NB4 (cell line): ENCODE results near the gene UNC5A.

Experiments
- DNase-seq: peaks from one replicate; pipeline ENCODE4 v3.0.0; 2010; ENCODE audit warnings: low read depth
- H3K4me3 ChIP-seq: one replicate; pipeline ENCODE4 v1.5.1; 2011; ENCODE audit warnings: mild to moderate bottlenecking, low read depth, low read length, moderate library complexity
- MAX ChIP-seq: IDR thresholded peaks from 2 replicates; pipeline ENCODE4 v1.6.1; 2011; ENCODE audit warnings: low read depth, low read length
- MYC ChIP-seq: IDR thresholded peaks from 2 replicates; pipeline ENCODE4 v1.6.1; 2011; ENCODE audit warnings: low read depth, low read length
- POLR2A ChIP-seq: IDR thresholded peaks from 2 replicates; pipeline ENCODE4 v1.6.1; 2011; ENCODE audit warnings: mild to moderate bottlenecking; ENCODE audit not compliant: insufficient read length; ENCODE audit errors: extremely low read depth
- TF ChIP-seq, protein P1 (sequence below): IDR thresholded peaks from one replicate; pipeline ENCODE4 v1.5.1; 2012; ENCODE audit warnings: low read depth, low read length

Gene UNC5A

GRCh38 chr5:176916337-176916736, 106.0 kb downstream of the UNC5A start:
- no peak overlapping the region for H3K4me3 ChIP-seq
- no peak for DNase-seq
- TF ChIP-seq, protein P1, sequence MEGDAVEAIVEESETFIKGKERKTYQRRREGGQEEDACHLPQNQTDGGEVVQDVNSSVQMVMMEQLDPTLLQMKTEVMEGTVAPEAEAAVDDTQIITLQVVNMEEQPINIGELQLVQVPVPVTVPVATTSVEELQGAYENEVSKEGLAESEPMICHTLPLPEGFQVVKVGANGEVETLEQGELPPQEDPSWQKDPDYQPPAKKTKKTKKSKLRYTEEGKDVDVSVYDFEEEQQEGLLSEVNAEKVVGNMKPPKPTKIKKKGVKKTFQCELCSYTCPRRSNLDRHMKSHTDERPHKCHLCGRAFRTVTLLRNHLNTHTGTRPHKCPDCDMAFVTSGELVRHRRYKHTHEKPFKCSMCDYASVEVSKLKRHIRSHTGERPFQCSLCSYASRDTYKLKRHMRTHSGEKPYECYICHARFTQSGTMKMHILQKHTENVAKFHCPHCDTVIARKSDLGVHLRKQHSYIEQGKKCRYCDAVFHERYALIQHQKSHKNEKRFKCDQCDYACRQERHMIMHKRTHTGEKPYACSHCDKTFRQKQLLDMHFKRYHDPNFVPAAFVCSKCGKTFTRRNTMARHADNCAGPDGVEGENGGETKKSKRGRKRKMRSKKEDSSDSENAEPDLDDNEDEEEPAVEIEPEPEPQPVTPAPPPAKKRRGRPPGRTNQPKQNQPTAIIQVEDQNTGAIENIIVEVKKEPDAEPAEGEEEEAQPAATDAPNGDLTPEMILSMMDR: no peak
- TF ChIP-seq POLR2A (no peak), MAX (no peak), MYC (no peak)

- no peak for DNase-seq
- TF ChIP-seq POLR2A (no peak), MYC (no peak), MAX (no peak)
- TF ChIP-seq, protein P1: no peak
Observed at GRCh38 chr5:176918613-176919012, 108.3 kb downstream of the UNC5A start.

DNA sequence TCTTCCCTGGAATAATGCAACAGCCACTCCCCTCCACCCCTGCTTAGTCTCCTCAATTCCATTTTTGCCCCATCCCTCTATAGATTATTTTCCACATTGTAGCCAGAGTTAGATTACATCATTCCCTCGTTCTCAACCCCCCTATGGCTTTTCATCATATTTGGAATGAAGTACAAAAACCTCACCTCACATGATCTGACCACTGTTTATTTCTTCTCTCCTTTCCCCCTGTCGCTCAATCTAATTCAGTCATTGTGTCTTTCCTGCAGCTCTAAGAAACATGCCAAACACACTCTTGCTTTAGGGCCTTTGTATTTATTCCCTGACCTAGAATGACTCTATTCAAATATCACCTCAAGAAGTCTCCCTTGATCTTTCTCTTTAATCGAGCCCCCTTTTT, 111.4 kb downstream of the UNC5A start:
- no peak overlapping the region for H3K4me3 ChIP-seq
- TF ChIP-seq MAX (no peak), MYC (no peak), POLR2A (no peak)
- TF ChIP-seq, protein P1: no peak

More at GRCh38 chr5:176918613-176919012, 108.3 kb downstream of the UNC5A start:
- no peak overlapping the region for H3K4me3 ChIP-seq

DNA sequence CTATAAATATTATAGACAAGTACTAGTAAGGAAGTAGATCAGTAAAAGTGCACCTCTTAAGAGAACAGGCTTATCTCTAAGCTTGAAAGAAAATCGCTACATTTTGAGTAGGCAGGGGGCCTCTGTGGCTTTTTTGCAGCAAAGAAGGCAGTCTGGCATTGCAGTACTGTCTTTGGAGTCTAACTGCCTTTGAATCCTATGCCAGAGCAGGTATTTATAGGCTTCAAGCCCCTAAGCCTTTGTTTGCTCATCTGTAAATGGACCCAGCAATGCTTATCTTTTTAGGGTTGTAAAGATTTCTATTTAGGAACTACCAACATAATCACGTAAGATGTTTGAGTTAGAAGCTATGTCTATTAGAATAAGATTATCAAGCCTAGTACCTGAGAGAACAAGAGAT, 112.5 kb downstream of the UNC5A start:
- no peak for DNase-seq
- no peak overlapping the region for H3K4me3 ChIP-seq
- no peak for TF ChIP-seq MYC
- no peak for TF ChIP-seq POLR2A
- TF ChIP-seq MAX: no peak
- TF ChIP-seq, protein P1: no peak

More for the DNA sequence above, 111.4 kb downstream of the UNC5A start:
- no peak for DNase-seq

DNA sequence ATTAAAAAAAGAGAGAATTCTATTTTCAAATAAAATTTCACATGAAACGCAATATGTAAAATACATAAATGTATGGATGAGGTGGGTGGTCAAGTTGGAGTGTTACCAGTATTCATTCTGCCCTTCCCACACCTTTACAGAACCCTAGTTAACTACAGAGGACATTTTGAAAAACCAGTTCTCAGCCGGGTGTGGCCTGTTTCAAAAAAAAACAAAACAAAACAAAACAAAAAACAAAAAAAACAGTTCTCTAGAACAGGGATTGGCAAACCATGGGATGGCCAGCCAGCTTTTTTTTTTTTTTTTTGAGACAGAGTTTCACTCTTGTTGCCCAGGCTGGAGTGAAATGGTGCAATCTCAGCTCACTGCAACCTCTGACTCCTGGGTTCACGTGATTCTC, 117.2 kb downstream of the UNC5A start:
- H3K4me3 ChIP-seq: no peak overlapping the region
- TF ChIP-seq, protein P1: no peak
- TF ChIP-seq MAX: no peak
- TF ChIP-seq POLR2A: no peak
- TF ChIP-seq MYC: no peak
- DNase-seq: no peak

GRCh38 chr5:176929654-176930053, 119.3 kb downstream of the UNC5A start:
- TF ChIP-seq MAX: no peak
- TF ChIP-seq, protein P1: no peak
- no peak overlapping the region for H3K4me3 ChIP-seq
- no peak for DNase-seq
